Measurements from ENCODE around the gene C18orf63.

Gene C18orf63

DNA sequence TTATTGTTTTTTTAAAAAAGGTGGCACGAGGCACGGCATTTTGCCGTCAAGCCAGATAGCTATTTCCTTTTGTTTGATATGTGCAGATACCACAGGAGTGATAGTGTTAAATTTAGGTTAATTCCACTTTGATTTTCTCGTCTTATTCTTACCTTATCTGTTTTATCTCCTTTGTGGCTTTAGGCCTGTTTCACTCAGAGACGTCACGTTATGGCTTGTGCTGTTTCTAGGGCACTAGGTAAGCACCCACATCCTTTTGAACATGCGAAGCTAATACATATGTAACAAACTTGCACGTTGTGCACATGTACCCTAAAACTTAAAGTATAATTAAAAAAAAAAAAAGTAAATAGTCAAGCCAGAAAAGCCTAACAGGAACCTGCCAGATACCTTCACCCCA lies 57.8 kb downstream of the C18orf63 start:
- no peak overlapping the region for H3K4me3 ChIP-seq (ENCODE audit: low read length)
- DNase-seq (ENCODE audit: low read depth) = no peak
- no peak for TF ChIP-seq CTCF (conservative IDR thresholded peaks at IDR 0.05; ENCODE audit: low read length)

GRCh38 chr18:74375999-74376398 lies 60.4 kb downstream of the C18orf63 start:
- TF ChIP-seq CTCF (conservative IDR thresholded peaks at IDR 0.05; ENCODE audit: low read length) = no peak
- DNase-seq (ENCODE audit: low read depth) = peak; percentile 54
- H3K4me3 ChIP-seq (ENCODE audit: low read length) = no peak overlapping the region

DNA sequence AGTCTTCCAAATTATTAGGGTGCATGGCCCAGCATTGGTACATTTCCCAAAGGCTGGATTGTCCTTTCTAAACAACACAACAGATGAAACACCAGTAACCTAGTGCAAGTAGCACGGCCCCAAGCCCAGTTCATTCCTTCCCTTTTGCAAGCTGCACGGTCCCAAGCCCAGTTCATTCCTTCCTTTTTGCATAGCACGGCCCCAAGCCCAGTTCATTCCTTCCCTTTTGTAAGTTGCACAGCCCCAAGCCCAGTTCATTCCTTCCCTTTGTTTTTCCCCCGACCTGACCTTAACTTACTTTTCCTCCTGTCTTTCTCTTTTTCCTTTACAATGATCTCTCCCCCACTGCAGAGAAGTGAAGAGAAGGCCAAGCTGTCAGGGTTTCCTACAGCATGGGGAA lies 60.9 kb downstream of the C18orf63 start:
- H3K4me3 ChIP-seq (ENCODE audit: low read length) = no peak overlapping the region
- TF ChIP-seq CTCF (conservative IDR thresholded peaks at IDR 0.05; ENCODE audit: low read length) = no peak
- DNase-seq (ENCODE audit: low read depth) = no peak

DNA sequence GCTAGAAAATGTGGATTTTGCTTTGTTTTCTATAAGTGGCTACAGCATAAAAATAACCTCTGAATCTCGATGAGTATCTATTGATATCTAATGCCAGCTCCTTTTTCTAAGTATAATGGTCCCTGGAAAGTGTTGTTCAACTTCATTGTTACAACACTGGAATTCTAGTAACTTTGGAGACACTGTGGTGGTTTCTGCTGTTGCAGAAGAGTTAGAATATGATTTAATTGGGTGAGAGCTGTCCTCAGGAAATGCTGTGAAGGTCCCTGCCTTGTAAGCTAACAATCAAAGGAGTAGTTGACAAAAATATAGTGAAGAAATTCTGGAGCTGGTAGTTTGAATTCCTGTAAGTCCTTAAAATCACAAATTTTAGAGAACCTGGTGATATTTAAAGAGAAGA lies 62.1 kb downstream of the C18orf63 start:
- TF ChIP-seq CTCF (conservative IDR thresholded peaks at IDR 0.05; ENCODE audit: low read length) = no peak
- peak; percentile 3 for DNase-seq (ENCODE audit: low read depth)
- H3K4me3 ChIP-seq (ENCODE audit: low read length) = no peak overlapping the region

DNA sequence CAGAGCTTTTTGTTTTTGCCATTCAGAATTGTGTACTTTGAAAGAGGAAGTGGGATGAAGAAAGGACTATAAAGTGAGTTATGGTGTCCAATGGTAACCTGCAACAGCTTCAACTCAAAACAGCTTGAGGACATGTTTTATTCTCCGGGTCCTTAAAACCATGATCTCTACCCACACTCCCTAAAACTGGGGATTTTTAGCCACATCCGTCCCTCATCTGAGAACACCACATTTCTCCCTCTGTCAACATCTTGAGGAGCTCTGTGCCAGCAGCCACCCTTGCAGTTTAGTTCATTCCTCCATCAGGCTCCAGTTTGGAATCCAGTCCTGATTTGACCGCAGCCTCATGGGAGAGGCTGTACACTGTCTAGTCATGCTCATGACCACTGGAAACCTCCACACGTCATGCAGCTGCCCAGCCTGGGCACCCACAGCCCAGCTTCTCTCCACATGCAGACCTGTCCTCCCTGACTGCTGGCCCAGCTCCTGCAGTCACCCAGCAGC lies 62.6 kb downstream of the C18orf63 start:
- no peak for TF ChIP-seq CTCF (conservative IDR thresholded peaks at IDR 0.05; ENCODE audit: low read length)
- peak; percentile 77 for DNase-seq (ENCODE audit: low read depth)

DNA sequence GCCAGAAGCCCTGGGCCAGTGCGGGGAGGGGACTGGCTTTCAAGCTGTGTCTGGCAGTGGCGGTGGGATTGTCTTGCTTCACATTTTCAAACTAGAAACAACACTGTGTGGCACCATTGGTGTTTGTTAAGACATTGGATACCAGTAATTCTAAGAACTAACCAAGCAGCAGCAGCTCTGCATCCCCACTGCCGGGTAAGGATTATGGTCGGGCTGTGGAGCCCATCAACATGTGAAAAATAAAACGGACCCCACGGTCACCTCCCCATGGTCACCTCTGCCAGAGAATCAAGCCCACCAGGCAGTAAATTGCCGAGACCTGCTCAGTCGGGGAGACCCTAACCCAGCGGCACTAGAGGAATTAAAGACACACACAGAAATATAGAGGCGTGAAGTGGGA lies 65.3 kb downstream of the C18orf63 start:
- H3K4me3 ChIP-seq (ENCODE audit: low read length) = no peak overlapping the region
- no peak for DNase-seq (ENCODE audit: low read depth)
- TF ChIP-seq CTCF (conservative IDR thresholded peaks at IDR 0.05; ENCODE audit: low read length) = no peak

More for the DNA sequence above, 62.6 kb downstream of the C18orf63 start:
- H3K4me3 ChIP-seq (ENCODE audit: low read length) = no peak overlapping the region

- no peak overlapping the region for H3K4me3 ChIP-seq (ENCODE audit: low read length)
- no peak for DNase-seq (ENCODE audit: low read depth)
- no peak for TF ChIP-seq CTCF (conservative IDR thresholded peaks at IDR 0.05; ENCODE audit: low read length)
These were observed 66.1 kb downstream of the C18orf63 start for GRCh38 chr18:74381621-74382295.

Data from AG10803 (cell line).